ENCODE measurements around the gene CDC42EP2.

The CDC42EP2 gene

GRCh38 chr11:65334696-65335295 is 20.1 kb downstream of the CDC42EP2 start:
- H3K36me3 Mint-ChIP-seq (ENCODE audit: low read depth) = peaks cover 13% of the 10 kb centered on the region
- no peaks in the 10 kb centered on the region for H3K9me3 Mint-ChIP-seq
- peak overlapping the region; percentile 90 to 99 (median 98) for H3K4me3 Mint-ChIP-seq
- peaks cover 6% of the 10 kb centered on the region for H3K27me3 Mint-ChIP-seq (ENCODE audit: low read depth)
- TF ChIP-seq, protein P1, sequence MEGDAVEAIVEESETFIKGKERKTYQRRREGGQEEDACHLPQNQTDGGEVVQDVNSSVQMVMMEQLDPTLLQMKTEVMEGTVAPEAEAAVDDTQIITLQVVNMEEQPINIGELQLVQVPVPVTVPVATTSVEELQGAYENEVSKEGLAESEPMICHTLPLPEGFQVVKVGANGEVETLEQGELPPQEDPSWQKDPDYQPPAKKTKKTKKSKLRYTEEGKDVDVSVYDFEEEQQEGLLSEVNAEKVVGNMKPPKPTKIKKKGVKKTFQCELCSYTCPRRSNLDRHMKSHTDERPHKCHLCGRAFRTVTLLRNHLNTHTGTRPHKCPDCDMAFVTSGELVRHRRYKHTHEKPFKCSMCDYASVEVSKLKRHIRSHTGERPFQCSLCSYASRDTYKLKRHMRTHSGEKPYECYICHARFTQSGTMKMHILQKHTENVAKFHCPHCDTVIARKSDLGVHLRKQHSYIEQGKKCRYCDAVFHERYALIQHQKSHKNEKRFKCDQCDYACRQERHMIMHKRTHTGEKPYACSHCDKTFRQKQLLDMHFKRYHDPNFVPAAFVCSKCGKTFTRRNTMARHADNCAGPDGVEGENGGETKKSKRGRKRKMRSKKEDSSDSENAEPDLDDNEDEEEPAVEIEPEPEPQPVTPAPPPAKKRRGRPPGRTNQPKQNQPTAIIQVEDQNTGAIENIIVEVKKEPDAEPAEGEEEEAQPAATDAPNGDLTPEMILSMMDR (IDR thresholded peaks at IDR 0.05; ENCODE audit: unreplicated experiment in 3 of 3) = no peak
- H3K27ac Mint-ChIP-seq = peak overlapping the region; percentile 80 to 98 (median 89)
- peaks cover 32% of the 10 kb centered on the region for H3K4me1 Mint-ChIP-seq

- Mint-ChIP-seq H3K4me3 (peak overlapping the region in 2 of 3 experiments; percentile 35 to 59), H3K9me3 (no peaks in the 10 kb centered on the region), H3K36me3 (ENCODE audit: low read depth) (peaks cover 40% of the 10 kb centered on the region), H3K27ac (no peak overlapping the region), H3K4me1 (peaks cover 27% of the 10 kb centered on the region), H3K27me3 (ENCODE audit: low read depth) (peaks cover 2% of the 10 kb centered on the region)
- TF ChIP-seq, protein P1 (IDR thresholded peaks at IDR 0.05; ENCODE audit: unreplicated experiment in 3 of 3) = no peak
Measured at GRCh38 chr11:65338676-65339075, 24.0 kb downstream of the CDC42EP2 start.

- Mint-ChIP-seq H3K4me1 (peaks cover 15% of the 10 kb centered on the region), H3K27ac (no peak overlapping the region), H3K27me3 (ENCODE audit: low read depth) (no peaks in the 10 kb centered on the region), H3K4me3 (no peak overlapping the region), H3K36me3 (ENCODE audit: low read depth) (peaks cover 56% of the 10 kb centered on the region), H3K9me3 (no peaks in the 10 kb centered on the region)
- TF ChIP-seq, protein P1 (IDR thresholded peaks at IDR 0.05; ENCODE audit: unreplicated experiment in 3 of 3) = no peak
Measured at GRCh38 chr11:65340226-65340625, 25.6 kb downstream of the CDC42EP2 start.

- H3K36me3 Mint-ChIP-seq (ENCODE audit: low read depth) = peaks cover 69% of the 10 kb centered on the region
- H3K9me3 Mint-ChIP-seq = no peaks in the 10 kb centered on the region
- TF ChIP-seq, protein P1 (IDR thresholded peaks at IDR 0.05; ENCODE audit: unreplicated experiment in 3 of 3) = no peak
- H3K4me1 Mint-ChIP-seq = peaks cover 10% of the 10 kb centered on the region
- no peaks in the 10 kb centered on the region for H3K27me3 Mint-ChIP-seq (ENCODE audit: low read depth)
- no peak overlapping the region for H3K27ac Mint-ChIP-seq
- no peak overlapping the region for H3K4me3 Mint-ChIP-seq
Measured at GRCh38 chr11:65341856-65342255, 27.2 kb downstream of the CDC42EP2 start.

DNA sequence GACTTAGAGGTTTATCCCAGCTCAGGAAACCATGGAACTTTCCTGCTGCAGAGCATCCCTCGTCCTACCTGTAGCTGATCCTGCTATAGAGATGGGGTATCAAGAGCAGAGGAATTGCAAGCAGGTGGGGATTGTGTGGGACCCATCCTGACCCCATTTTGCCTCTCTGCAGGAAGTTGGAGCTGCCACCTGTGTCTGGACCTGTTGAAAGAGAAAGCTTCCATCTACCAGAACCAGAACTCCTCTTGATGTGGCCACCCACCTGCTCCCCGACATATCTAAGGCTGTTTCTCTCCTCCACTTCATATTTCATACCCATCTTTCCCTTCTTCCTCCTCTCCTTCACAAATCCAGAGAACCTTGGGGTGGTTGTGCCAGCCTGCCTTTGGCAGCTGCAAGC is 36.8 kb downstream of the CDC42EP2 start:
- Mint-ChIP-seq H3K4me1 (peaks cover 12% of the 10 kb centered on the region), H3K27ac (no peak overlapping the region), H3K36me3 (ENCODE audit: low read depth) (peaks cover 37% of the 10 kb centered on the region), H3K9me3 (no peaks in the 10 kb centered on the region), H3K4me3 (no peak overlapping the region), H3K27me3 (ENCODE audit: low read depth) (peaks cover 10% of the 10 kb centered on the region)
- TF ChIP-seq, protein P1 (IDR thresholded peaks at IDR 0.05; ENCODE audit: unreplicated experiment in 3 of 3) = no peak

DNA sequence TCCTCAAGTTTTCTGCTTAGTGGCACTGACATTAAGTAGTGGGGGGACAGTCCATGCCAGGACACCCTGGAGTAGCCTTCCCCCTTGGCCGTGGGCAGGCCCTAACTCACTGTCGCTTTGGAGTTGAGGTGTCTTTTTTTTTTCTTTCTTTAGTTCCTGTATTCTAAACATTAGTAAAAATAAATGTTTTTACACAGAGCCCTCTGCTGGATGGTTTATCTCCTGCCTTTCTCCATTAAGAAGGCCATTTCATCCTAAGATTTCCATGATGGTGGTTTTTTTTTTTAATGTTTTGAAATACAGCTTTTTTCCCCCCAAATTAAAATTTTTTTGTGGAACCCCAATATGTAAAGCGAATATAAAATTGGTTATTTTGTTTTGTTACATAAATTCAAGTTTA is 38.1 kb downstream of the CDC42EP2 start:
- peaks cover 33% of the 10 kb centered on the region for H3K36me3 Mint-ChIP-seq (ENCODE audit: low read depth)
- peaks cover 23% of the 10 kb centered on the region for H3K27me3 Mint-ChIP-seq (ENCODE audit: low read depth)
- no peaks in the 10 kb centered on the region for H3K9me3 Mint-ChIP-seq
- H3K4me1 Mint-ChIP-seq = peaks cover 18% of the 10 kb centered on the region
- TF ChIP-seq, protein P1 (IDR thresholded peaks at IDR 0.05; ENCODE audit: unreplicated experiment in 3 of 3) = peak in 2 of 3 experiments; percentile 42 to 43
- peak overlapping the region in 1 of 3 experiments; percentile 53 for H3K27ac Mint-ChIP-seq
- H3K4me3 Mint-ChIP-seq = no peak overlapping the region
